SK-N-SH (cell line): ENCODE results near the gene SRGAP3. TPM values are rescaled to one million over a fixed set of nuclear protein-coding genes. Genes with fewer than 3 reads are reported as not detected.
A peak's percentile ranks its signal among the peaks of the same experiment; 100 is the strongest.

Experiments
- CTCF ChIA-PET: fragments of 300-600, 350-600 bp; formaldehyde crosslinking; extraction: SDS; loops from one replicate; lab custom pipeline; 2021; lab: Yijun Ruan, JAX
- POLR2A ChIA-PET: fragments of 350-600 bp; sonication (Branson Sonifier 250); formaldehyde crosslinking; extraction: SDS; loops from one replicate; lab custom pipeline; 2020; ENCODE audit warnings: antibody characterized with exemption, inconsistent platforms; lab: Yijun Ruan, JAX
- DNase-seq: peaks from one replicate; pipeline ENCODE4 v3.0.0; 2012
- H2AFZ ChIP-seq: fragments of 200-600 bp; sonication (generic); 2 replicates; pipeline ENCODE4 v1.8.1; 2016; ENCODE audit warnings: antibody characterized with exemption, mild to moderate bottlenecking, low read depth
- H3F3A ChIP-seq: fragments of 200-600 bp; sonication (generic); replicated peaks from 2 replicates; pipeline ENCODE3; 2016; ENCODE audit warnings: antibody characterized with exemption, mild to moderate bottlenecking; ENCODE audit not compliant: insufficient read depth
- H3K27ac ChIP-seq, 2 experiments: fragments of 200-500 bp in 1 of 2; fragments of 200-600 bp in 1 of 2; sonication (Bioruptor generic) in 1 of 2; sonication (generic), shearing (Covaris generic) in 1 of 2; 2 replicates each; pipeline versions ENCODE4 v1.5.1 to v1.6.1; 2014 to 2016; ENCODE audit warnings: low read depth in 2 of 2, inconsistent platforms in 1 of 2, low read length in 1 of 2, mild to moderate bottlenecking in 1 of 2, mixed read lengths in 1 of 2
- H3K27me3 ChIP-seq: fragments of 200-600 bp; sonication (generic), shearing (Covaris generic); 2 replicates; pipeline ENCODE4 v1.6.1; 2016; ENCODE audit warnings: mixed run types; ENCODE audit not compliant: insufficient read depth
- H3K36me3 ChIP-seq, 2 experiments: fragments of 200-500 bp in 1 of 2; fragments of 200-600 bp in 1 of 2; sonication (Bioruptor generic) in 1 of 2; sonication (generic) in 1 of 2; replicated peaks in 1 of 2; 2 replicates each; pipeline versions ENCODE3 to v1.5.1; 2014 to 2016; ENCODE audit warnings: low read length in 1 of 2, mild to moderate bottlenecking in 1 of 2; ENCODE audit not compliant: insufficient read depth in 2 of 2, control insufficient read depth in 1 of 2
- H3K4me1 ChIP-seq, 2 experiments: fragments of 200-500 bp in 1 of 2; fragments of 200-600 bp in 1 of 2; sonication (Bioruptor generic) in 1 of 2; sonication (generic), shearing (Covaris generic) in 1 of 2; 2 replicates each; pipeline versions ENCODE4 v1.5.1 to v1.6.1; 2014 to 2016; ENCODE audit warnings: low read depth in 1 of 2, low read length in 1 of 2, mixed run types in 1 of 2; ENCODE audit not compliant: insufficient read depth in 2 of 2, control insufficient read depth in 1 of 2
- H3K4me2 ChIP-seq: fragments of 200-600 bp; sonication (generic), shearing (Covaris generic); 2 replicates; pipeline ENCODE4 v1.6.1; 2017; ENCODE audit warnings: mixed run types
- H3K4me3 ChIP-seq, 2 experiments: fragments of 200-500 bp in 1 of 2; fragments of 200-600 bp in 1 of 2; sonication (Bioruptor generic) in 1 of 2; sonication (generic), shearing (Covaris generic) in 1 of 2; 2 replicates each; pipeline versions ENCODE4 v1.5.1 to v1.8.1; 2014 to 2016; ENCODE audit warnings: low read depth in 2 of 2, inconsistent platforms in 1 of 2, low read length in 1 of 2, mild to moderate bottlenecking in 1 of 2, mixed read lengths in 1 of 2, moderate library complexity in 1 of 2
- H3K79me2 ChIP-seq: fragments of 200-600 bp; sonication (generic); 2 replicates; pipeline ENCODE4 v1.8.1; 2017; ENCODE audit warnings: mild to moderate bottlenecking; ENCODE audit not compliant: insufficient read depth
- H3K9ac ChIP-seq: fragments of 200-600 bp; sonication (generic); 2 replicates; pipeline ENCODE4 v1.6.1; 2017; ENCODE audit warnings: mixed run types
- H3K9me2 ChIP-seq: fragments of 200-600 bp; sonication (generic); 2 replicates; pipeline ENCODE4 v1.6.1; 2017; ENCODE audit warnings: mixed run types
- H3K9me3 ChIP-seq: fragments of 200-600 bp; sonication (generic); 2 replicates; pipeline ENCODE4 v1.6.1; 2017; ENCODE audit warnings: mixed run types, mild to moderate bottlenecking, moderate library complexity
- H4K20me1 ChIP-seq: fragments of 200-600 bp; sonication (generic); 2 replicates; pipeline ENCODE4 v1.6.1; 2017; ENCODE audit warnings: mild to moderate bottlenecking, mixed run types; ENCODE audit not compliant: insufficient read depth
- CTCF ChIP-seq: fragments of 200-600 bp; sonication (generic); IDR thresholded peaks from 2 replicates; pipeline ENCODE4 v1.6.1; 2017; ENCODE audit warnings: antibody characterized with exemption, mild to moderate bottlenecking, moderate library complexity
- ELF1 ChIP-seq: IDR thresholded peaks from 2 replicates; pipeline ENCODE4 v1.4.0; 2012
- FOXM1 ChIP-seq: IDR thresholded peaks from 2 replicates; pipeline ENCODE4 v1.4.0; 2012; ENCODE audit warnings: low read depth, mild to moderate bottlenecking
- JUND ChIP-seq: IDR thresholded peaks from 2 replicates; pipeline ENCODE4 v1.4.0; 2012
- MAX ChIP-seq: IDR thresholded peaks from 2 replicates; pipeline ENCODE4 v1.4.0; 2012; ENCODE audit warnings: low read depth
- REST ChIP-seq: IDR thresholded peaks from 2 replicates; pipeline ENCODE4 v1.6.1; 2012; ENCODE audit warnings: mild to moderate bottlenecking, low read depth, low read length, moderate library complexity
- TEAD4 ChIP-seq: IDR thresholded peaks from 2 replicates; pipeline ENCODE4 v1.4.0; 2012; ENCODE audit warnings: mild to moderate bottlenecking, borderline replicate concordance; ENCODE audit not compliant: insufficient read depth
- USF1 ChIP-seq: IDR thresholded peaks from 2 replicates; pipeline ENCODE4 v1.4.0; 2012; ENCODE audit warnings: low read depth, borderline replicate concordance
- ZBTB33 ChIP-seq: IDR thresholded peaks from 2 replicates; pipeline ENCODE4 v1.4.0; 2012; ENCODE audit warnings: low read depth, borderline replicate concordance
- WGBS: methylation state at CpG from one replicate; pipeline ENCODE4 v1.1.6; 2017; ENCODE audit warnings: low lambda C conversion rate; 5-methylcytosine and 5-hydroxymethylcytosine counted together
- polyA plus RNA-seq, 3 experiments: library from polyadenylated mRNA; depleted of rRNA; stranded (reverse); fragments of >200 nt; gene quantifications; 2 replicates each; pipeline ENCODE4 v1.2.3, GENCODE V29; 2012

The SRGAP3 gene
- polyA plus RNA-seq, 1 of the 3 experiments (the other 2 are of a cell fraction) = 2.8 TPM

GRCh38 chr3:9198261-9198660, 51.2 kb downstream of the SRGAP3 start:
- ChIA-PET CTCF (interaction anchor here (1.7 kb wide), 1 partner anchor 104 kb away, joined by 8 read pairs; no protein-coding TSS in a partner anchor), POLR2A (no interaction called here)
- Histone ChIP-seq H3K9ac (no peak overlapping the region), H3K27ac (peak overlapping the region in 1 of 2 experiments; percentile 55; a peak in 1 of 4 replicates), H3K27me3 (no peaks in the 10 kb centered on the region; the same call in 1 of the 2 replicates), H4K20me1 (no peaks in the 10 kb centered on the region)
- TF ChIP-seq TEAD4 (no peak), ELF1 (no peak), JUND (no peak), FOXM1 (no peak), CTCF (no peak), USF1 (no peak), ZBTB33 (no peak), MAX (no peak), REST (no peak)
- TF ChIP-seq, all 33 proteins: peak for 0
- Histone ChIP-seq H3K36me3 (no peaks in the 10 kb centered on the region), H3K9me2 (no peaks in the 10 kb centered on the region), H3K79me2 (no peaks in the 10 kb centered on the region), H3F3A (no peaks in the 10 kb centered on the region), H3K4me1 (peaks cover 0 to 36% of the 10 kb centered on the region in 2 experiments; a peak in 2 of 4 replicates), H3K9me3 (no peaks in the 10 kb centered on the region), H3K4me3 (no peak overlapping the region), H2AFZ (no peak overlapping the region), H3K4me2 (no peak overlapping the region)
- WGBS = 71% methylated on average over 3 of the region's 3 CpGs
- DNase-seq = no peak
